Measurements from ENCODE around the gene RUNX2.

RUNX2 gene

GRCh38 chr6:45467853-45468252 lies 139.7 kb downstream of the RUNX2 start:
- POLR2A ChIA-PET = no interaction called here
- no peak for TF ChIP-seq FOXM1 (IDR thresholded peaks at IDR 0.05; ENCODE audit: borderline replicate concordance)
- no peak for TF ChIP-seq LEF1 (IDR thresholded peaks at IDR 0.05; ENCODE audit: borderline replicate concordance)
- no peak for TF ChIP-seq ZNF384 (IDR thresholded peaks at IDR 0.05)
- no peak for TF ChIP-seq HDGF (IDR thresholded peaks at IDR 0.05; ENCODE audit: borderline replicate concordance)
- TF ChIP-seq PKNOX1 (IDR thresholded peaks at IDR 0.05) = no peak
- TF ChIP-seq SUZ12 (IDR thresholded peaks at IDR 0.05) = no peak
- TF ChIP-seq FOXK2 (IDR thresholded peaks at IDR 0.05) = no peak
- no peak for TF ChIP-seq FOXA1 (IDR thresholded peaks at IDR 0.05)
- no peak for TF ChIP-seq TARDBP (IDR thresholded peaks at IDR 0.05)
- no peak for TF ChIP-seq ARNT (IDR thresholded peaks at IDR 0.05)
- no peak for TF ChIP-seq NFRKB (IDR thresholded peaks at IDR 0.05)
- no peak for TF ChIP-seq BHLHE40 (IDR thresholded peaks at IDR 0.05; ENCODE audit: borderline replicate concordance)
- no peak for TF ChIP-seq CTBP1 (IDR thresholded peaks at IDR 0.05; ENCODE audit: borderline replicate concordance)
- no peak for TF ChIP-seq L3MBTL2 (conservative IDR thresholded peaks at IDR 0.05)
- TF ChIP-seq SP1 (IDR thresholded peaks at IDR 0.05) = no peak
- no peak for TF ChIP-seq ELF4 (IDR thresholded peaks at IDR 0.05)
- CTCF ChIA-PET = interaction anchor here (0.6 kb wide), 1 partner anchor 1091 kb away, joined by 3 read pairs; no protein-coding TSS in a partner anchor
- no peak for DNase-seq (ENCODE audit: extremely low spot score)

GRCh38 chr6:45469663-45470062 lies 141.5 kb downstream of the RUNX2 start:
- DNase-seq (ENCODE audit: extremely low spot score) = no peak
- no peak for TF ChIP-seq ELF4 (IDR thresholded peaks at IDR 0.05)
- no peak for TF ChIP-seq BHLHE40 (IDR thresholded peaks at IDR 0.05; ENCODE audit: borderline replicate concordance)
- no peak for TF ChIP-seq TARDBP (IDR thresholded peaks at IDR 0.05)
- no peak for TF ChIP-seq FOXK2 (IDR thresholded peaks at IDR 0.05)
- TF ChIP-seq L3MBTL2 (conservative IDR thresholded peaks at IDR 0.05) = no peak
- no peak for TF ChIP-seq SP1 (IDR thresholded peaks at IDR 0.05)
- TF ChIP-seq CTBP1 (IDR thresholded peaks at IDR 0.05; ENCODE audit: borderline replicate concordance) = no peak
- TF ChIP-seq PKNOX1 (IDR thresholded peaks at IDR 0.05) = no peak
- TF ChIP-seq ZNF384 (IDR thresholded peaks at IDR 0.05) = no peak
- no peak for TF ChIP-seq LEF1 (IDR thresholded peaks at IDR 0.05; ENCODE audit: borderline replicate concordance)
- TF ChIP-seq FOXA1 (IDR thresholded peaks at IDR 0.05) = no peak
- TF ChIP-seq ARNT (IDR thresholded peaks at IDR 0.05) = no peak
- TF ChIP-seq SUZ12 (IDR thresholded peaks at IDR 0.05) = no peak
- POLR2A ChIA-PET = no interaction called here
- CTCF ChIA-PET = no interaction called here

GRCh38 chr6:45470131-45470738 lies 142.1 kb downstream of the RUNX2 start:
- POLR2A ChIA-PET = no interaction called here
- no peak for TF ChIP-seq ARNT (IDR thresholded peaks at IDR 0.05)
- no peak for TF ChIP-seq FOXA1 (IDR thresholded peaks at IDR 0.05)
- no peak for TF ChIP-seq FOXM1 (IDR thresholded peaks at IDR 0.05; ENCODE audit: borderline replicate concordance)
- no peak for TF ChIP-seq TARDBP (IDR thresholded peaks at IDR 0.05)
- TF ChIP-seq HDGF (IDR thresholded peaks at IDR 0.05; ENCODE audit: borderline replicate concordance) = no peak
- no peak for TF ChIP-seq ZNF384 (IDR thresholded peaks at IDR 0.05)
- TF ChIP-seq FOXK2 (IDR thresholded peaks at IDR 0.05) = no peak
- no peak for TF ChIP-seq SP1 (IDR thresholded peaks at IDR 0.05)
- TF ChIP-seq ELF4 (IDR thresholded peaks at IDR 0.05) = no peak
- no peak for TF ChIP-seq L3MBTL2 (conservative IDR thresholded peaks at IDR 0.05)
- no peak for TF ChIP-seq CTBP1 (IDR thresholded peaks at IDR 0.05; ENCODE audit: borderline replicate concordance)
- no peak for TF ChIP-seq NFRKB (IDR thresholded peaks at IDR 0.05)
- CTCF ChIA-PET = no interaction called here
- DNase-seq (ENCODE audit: extremely low spot score) = no peak

- no peak for DNase-seq (ENCODE audit: extremely low spot score)
- TF ChIP-seq BHLHE40 (IDR thresholded peaks at IDR 0.05; ENCODE audit: borderline replicate concordance) = no peak
- no peak for TF ChIP-seq L3MBTL2 (conservative IDR thresholded peaks at IDR 0.05)
- no peak for TF ChIP-seq NFRKB (IDR thresholded peaks at IDR 0.05)
- no peak for TF ChIP-seq ZNF384 (IDR thresholded peaks at IDR 0.05)
- TF ChIP-seq TARDBP (IDR thresholded peaks at IDR 0.05) = no peak
- no peak for TF ChIP-seq LEF1 (IDR thresholded peaks at IDR 0.05; ENCODE audit: borderline replicate concordance)
- no peak for TF ChIP-seq FOXM1 (IDR thresholded peaks at IDR 0.05; ENCODE audit: borderline replicate concordance)
- TF ChIP-seq SUZ12 (IDR thresholded peaks at IDR 0.05) = no peak
- TF ChIP-seq FOXK2 (IDR thresholded peaks at IDR 0.05) = no peak
- no peak for TF ChIP-seq ARNT (IDR thresholded peaks at IDR 0.05)
- no peak for TF ChIP-seq PKNOX1 (IDR thresholded peaks at IDR 0.05)
- POLR2A ChIA-PET = no interaction called here
- CTCF ChIA-PET = no interaction called here
Measured at GRCh38 chr6:45472382-45472781, 144.3 kb downstream of the RUNX2 start.

- ChIA-PET POLR2A (no interaction called here), CTCF (no interaction called here)
- TF ChIP-seq TARDBP (IDR thresholded peaks at IDR 0.05) = no peak
- TF ChIP-seq FOXK2 (IDR thresholded peaks at IDR 0.05) = no peak
- no peak for TF ChIP-seq LEF1 (IDR thresholded peaks at IDR 0.05; ENCODE audit: borderline replicate concordance)
- no peak for TF ChIP-seq HDGF (IDR thresholded peaks at IDR 0.05; ENCODE audit: borderline replicate concordance)
- TF ChIP-seq ARNT (IDR thresholded peaks at IDR 0.05) = no peak
- TF ChIP-seq CTBP1 (IDR thresholded peaks at IDR 0.05; ENCODE audit: borderline replicate concordance) = no peak
- TF ChIP-seq PKNOX1 (IDR thresholded peaks at IDR 0.05) = no peak
- DNase-seq (ENCODE audit: extremely low spot score) = no peak
Measured at GRCh38 chr6:45473121-45473993, 145.2 kb downstream of the RUNX2 start.

All from HEK293T (cell line).